22Rv1 (cell line): ENCODE results near the gene SLC15A1.

Experiments used
- ZFX ChIP-seq: fragments of 450-650 bp; IDR thresholded peaks from 2 replicates; pipeline ENCODE4 v1.6.1; 2017; ENCODE audit warnings: antibody characterized with exemption, borderline replicate concordance
- TF ChIP-seq, protein P1 (sequence below): fragments of 450-650 bp; IDR thresholded peaks from 2 replicates; pipeline ENCODE4 v1.5.1; 2017; ENCODE audit warnings: mild to moderate bottlenecking

DNA sequence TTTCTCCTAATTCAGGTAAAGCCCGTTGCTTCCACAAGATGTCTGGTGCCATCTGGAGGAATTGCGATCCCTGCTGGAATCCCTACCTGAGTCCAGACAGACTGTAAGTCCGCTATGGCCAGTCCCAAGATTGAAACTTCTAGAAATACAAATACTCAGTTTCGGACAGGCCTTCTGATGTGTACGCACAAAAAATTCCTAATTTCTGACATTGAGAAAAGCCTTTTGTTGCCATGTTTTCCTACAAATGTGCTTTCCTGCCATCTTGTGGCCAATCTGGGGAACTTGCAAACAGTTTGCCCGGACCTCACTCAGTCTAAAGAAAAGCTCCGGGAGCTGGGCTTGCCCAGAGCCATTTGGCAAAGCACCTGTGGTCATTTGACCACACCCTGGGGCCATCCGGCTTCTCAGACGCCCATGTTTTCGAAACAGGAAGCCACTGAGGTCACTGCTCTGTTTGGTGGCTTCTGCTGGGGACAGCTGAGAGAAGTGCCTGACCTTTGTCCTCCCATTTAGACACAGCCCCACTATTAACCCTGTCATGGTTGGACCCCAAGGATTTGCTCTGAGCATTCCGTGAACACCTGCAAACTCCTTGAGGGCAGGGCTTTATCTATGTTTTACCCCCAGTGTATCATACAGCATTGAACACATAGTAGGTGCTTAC, 79.4 kb downstream of the SLC15A1 start:
- no peak for TF ChIP-seq ZFX
- TF ChIP-seq, protein P1, sequence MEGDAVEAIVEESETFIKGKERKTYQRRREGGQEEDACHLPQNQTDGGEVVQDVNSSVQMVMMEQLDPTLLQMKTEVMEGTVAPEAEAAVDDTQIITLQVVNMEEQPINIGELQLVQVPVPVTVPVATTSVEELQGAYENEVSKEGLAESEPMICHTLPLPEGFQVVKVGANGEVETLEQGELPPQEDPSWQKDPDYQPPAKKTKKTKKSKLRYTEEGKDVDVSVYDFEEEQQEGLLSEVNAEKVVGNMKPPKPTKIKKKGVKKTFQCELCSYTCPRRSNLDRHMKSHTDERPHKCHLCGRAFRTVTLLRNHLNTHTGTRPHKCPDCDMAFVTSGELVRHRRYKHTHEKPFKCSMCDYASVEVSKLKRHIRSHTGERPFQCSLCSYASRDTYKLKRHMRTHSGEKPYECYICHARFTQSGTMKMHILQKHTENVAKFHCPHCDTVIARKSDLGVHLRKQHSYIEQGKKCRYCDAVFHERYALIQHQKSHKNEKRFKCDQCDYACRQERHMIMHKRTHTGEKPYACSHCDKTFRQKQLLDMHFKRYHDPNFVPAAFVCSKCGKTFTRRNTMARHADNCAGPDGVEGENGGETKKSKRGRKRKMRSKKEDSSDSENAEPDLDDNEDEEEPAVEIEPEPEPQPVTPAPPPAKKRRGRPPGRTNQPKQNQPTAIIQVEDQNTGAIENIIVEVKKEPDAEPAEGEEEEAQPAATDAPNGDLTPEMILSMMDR, result peak; percentile 87
